EL (cell line): ENCODE measurements around the gene AIDA.
A peak's percentile ranks its signal among the peaks of the same experiment; 100 is the strongest.
"Not testable (repeated sequence)": the region's sequence is repeated elsewhere in the genome, so short reads cannot be mapped to it uniquely, and the experiment has no call there.

Source experiments
- DNase-seq: peaks from one replicate; pipeline ENCODE4 v3.0.0-alpha.2; 2016

The AIDA gene

DNA sequence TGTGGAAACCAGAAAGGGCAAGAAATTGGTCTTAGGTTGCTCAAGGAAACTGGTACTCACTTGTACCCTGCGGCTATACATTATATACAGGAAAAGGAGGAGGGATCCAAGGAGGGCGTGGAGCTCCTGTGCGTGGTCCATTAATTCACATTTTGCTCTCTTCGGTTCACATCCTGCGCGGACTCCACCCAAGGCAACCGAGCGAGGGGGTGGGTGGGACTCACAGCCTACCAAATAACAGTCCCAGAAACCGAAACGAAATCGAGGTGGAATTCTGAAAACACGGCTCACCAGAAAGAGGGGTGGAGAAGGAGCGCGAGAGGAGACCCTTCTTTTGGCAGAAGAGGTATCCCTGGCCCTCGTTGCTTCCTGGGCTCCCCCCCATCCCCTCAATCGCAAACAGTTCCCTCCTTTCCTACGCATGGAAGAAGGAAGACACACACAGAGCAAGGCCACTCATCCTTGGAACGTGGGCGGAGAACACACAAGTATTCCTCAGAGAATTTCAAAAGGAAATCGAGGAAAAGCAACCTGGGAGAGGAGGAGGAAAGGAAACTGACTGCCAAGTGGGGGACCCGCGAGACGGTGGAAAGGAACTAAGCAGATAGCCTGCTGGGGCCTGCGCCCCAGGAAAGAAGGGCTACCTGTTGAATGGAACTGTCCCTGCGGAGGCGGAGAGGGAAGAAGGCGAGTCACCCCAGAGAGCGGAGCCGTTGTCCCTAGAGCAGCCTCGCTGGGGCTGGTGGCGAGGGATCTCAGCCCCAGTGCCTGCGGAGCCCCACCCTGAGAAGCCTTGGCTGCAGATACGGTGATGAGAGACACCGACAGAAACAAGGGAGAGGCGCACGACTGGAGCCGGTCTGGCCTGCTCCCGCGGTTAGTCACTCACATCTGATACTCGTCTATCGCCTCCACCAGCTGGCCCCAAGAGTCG, 705 bp downstream of the AIDA start:
- peak; percentile 86 for DNase-seq

DNA sequence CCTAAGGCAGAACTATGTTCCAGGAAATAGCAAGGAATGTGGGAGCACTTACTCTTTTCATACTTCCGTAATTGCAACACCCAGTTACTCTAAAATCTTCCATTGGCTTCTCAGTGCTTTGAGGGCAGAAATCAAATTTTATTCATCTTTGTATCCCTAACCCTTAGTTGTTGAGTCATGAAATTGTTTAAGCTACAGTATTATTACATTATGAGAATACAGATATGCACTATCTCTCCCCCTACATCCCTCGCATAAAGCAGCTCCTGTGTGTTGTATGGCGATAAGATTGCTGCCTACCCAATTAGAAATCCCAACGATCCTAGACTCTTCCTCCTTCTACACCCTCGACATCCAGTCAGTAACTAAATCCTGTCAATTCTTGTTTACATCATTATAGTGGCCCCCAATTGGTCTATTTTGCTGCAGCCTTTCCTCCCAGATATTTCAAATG, 2.6 kb downstream of the AIDA start:
- DNase-seq, result peak; percentile 8

GRCh38 chr1:222706815-222707214, 5.5 kb downstream of the AIDA start:
- DNase-seq, result no peak

GRCh38 chr1:222704260-222704659, 8.0 kb downstream of the AIDA start:
- no peak for DNase-seq

DNA sequence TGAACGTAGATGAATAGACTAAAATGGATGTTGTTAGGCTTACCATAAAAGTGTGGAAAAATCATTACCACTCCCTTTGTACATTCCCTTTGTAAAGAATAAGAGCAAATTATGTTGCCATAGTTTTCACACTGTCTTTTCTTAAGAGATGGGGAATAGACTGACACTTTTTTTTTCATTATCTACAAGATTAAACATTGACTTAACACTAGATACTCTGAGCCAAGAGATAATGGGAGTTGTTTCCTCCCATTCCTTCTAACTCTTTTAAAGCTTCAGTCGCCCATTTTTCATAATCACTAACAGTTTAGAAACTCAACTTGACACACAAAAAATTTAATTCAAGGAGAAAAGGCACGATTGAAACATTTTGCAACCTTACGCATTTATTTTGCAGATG, 10.1 kb downstream of the AIDA start:
- DNase-seq, result no peak

GRCh38 chr1:222697826-222698225, 14.5 kb downstream of the AIDA start:
- no peak for DNase-seq

DNA sequence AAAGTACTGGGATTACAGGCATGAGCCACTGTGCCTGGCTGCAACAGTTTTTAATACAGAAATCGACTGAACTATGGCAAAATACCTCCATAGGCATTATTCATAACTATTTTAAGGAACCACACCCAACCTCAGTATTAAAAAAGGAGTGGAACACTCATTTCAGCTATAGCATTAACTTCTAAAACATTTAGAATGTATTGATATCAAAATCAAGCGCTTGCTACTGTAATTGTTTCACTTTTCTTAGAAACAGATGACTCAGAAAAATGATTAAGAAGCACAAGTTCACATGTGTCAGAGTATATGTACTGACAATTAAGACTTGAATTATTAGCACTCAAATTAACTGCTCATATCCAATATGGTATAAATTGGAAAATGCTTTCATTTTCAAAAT, 15.1 kb downstream of the AIDA start:
- DNase-seq, result no peak

DNA sequence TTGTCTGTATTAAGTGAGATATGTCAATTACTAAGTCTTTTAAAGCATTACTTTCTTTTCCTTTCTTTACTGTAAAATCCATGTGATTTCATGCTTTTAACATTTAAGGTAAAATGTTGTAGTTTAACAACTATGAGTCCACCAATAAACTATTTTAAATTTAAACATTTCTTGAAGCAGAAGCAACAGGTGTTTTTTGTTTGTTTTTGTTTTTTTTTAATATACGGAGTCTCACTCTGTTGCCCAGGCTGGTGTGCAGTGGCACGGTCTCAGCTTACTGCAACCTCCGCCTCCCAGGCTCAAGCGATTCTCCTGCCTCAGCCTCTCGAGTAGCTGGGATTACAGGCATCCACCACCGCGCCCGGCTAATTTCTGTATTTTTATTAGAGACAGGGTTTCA, 15.6 kb downstream of the AIDA start:
- no peak for DNase-seq

- DNase-seq, result no peak
These were observed 17.4 kb downstream of the AIDA start for GRCh38 chr1:222694927-222695326.

GRCh38 chr1:222691016-222691415, 21.3 kb downstream of the AIDA start:
- DNase-seq, result no peak

GRCh38 chr1:222680080-222680479, 32.2 kb downstream of the AIDA start:
- DNase-seq, result no peak

DNA sequence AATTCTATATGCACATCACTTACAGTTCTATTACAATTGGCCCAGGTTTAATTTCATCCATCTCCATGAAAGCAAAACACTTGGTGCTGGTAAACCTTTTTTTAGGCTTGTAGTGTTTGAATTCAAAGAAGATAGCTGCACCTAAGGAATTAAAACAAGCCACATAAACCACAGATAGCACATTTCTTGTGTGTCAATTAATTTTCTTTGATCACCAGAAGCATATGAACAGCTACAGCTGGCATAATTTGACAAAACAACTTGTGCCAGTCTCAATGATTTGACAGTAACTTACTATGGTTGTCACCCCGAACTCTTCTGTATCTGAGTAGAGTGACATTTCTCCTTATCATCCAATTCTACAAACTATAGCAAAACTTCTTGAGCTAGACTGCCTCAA, 42.2 kb downstream of the AIDA start:
- no peak for DNase-seq

- DNase-seq, result not testable (repeated sequence)
These were observed 43.2 kb downstream of the AIDA start for GRCh38 chr1:222669107-222669506.

- not testable (repeated sequence) for DNase-seq
These were observed 44.1 kb downstream of the AIDA start for GRCh38 chr1:222668184-222668583.

- peak; percentile 51 for DNase-seq
These were observed 46.3 kb downstream of the AIDA start for GRCh38 chr1:222665964-222666363.

DNA sequence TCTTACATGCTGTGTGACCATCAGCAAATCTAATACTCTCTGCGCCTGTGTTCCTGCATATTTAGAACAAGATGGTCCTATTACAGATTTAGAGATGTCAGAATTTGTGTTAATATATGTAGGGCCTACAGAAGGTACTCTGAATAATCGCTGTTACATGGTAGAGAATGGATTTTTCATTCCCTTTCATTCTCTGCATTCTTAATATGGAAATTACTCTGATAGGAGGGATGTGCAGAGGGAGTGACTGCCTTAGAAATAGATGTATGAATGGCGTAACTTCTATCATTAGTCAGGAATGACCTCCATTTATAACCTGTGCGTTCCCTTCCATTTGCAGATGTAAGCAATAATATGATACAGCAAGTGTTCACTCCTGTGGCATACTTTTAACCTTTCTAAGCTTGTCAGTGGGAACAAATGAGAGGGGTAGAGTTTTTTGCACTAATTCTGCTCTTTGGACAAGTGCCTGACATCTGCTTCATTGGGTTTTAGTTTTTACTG, 48.8 kb downstream of the AIDA start:
- no peak for DNase-seq

GRCh38 chr1:222657899-222658298, 54.4 kb downstream of the AIDA start:
- DNase-seq, result no peak

GRCh38 chr1:222656391-222657155, 55.7 kb downstream of the AIDA start:
- no peak for DNase-seq

GRCh38 chr1:222654849-222655248, 57.4 kb downstream of the AIDA start:
- DNase-seq, result peak; percentile 27

DNA sequence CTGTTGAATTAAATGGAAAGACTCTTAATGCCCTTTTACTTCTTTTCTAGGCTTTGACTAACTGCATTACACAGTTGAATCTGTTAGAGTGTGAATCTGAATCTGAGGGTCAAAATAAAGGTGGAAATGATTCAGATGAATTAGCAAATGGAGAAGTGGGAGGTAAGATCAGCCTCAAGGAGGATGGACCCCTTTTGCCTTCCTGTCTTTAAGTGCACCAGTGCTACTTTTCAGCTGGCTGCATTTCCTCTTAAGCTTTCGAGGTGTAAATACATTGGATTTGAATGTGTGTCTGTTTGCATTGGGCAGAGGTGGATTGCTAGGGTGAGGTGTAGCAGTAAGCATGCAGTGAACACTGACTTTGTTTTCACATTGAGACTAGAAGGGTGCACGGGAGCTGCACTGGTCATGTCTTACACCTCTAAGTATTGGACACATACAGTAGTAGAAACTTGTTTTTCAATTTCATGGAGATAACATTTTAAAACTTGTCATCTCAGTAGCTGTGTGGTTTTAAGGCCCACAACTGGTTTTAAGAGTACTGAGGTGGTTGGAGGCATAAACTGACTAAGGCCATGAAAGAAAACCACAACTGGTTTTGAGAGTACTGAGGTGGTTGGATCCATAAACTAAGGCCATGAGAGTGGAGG, 59.0 kb downstream of the AIDA start:
- no peak for DNase-seq

DNA sequence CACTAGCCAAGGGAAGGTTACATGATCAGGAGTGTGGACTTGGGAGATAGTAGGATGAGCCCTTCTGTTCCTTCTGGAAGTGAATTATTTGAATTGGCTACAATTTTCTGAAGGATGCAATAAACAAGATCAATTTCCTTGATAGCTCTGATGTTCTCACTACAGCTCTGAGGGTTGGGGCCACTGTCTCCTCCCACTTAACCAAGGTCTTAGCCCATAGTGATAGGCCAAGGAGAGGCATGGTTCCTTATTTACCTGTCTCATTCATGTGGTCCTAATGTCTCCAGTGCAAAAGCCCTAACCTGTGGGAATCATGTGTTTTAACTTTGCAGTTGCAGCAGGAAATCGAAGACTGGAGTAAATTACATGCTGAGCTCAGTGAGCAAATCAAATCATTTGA, 59.6 kb downstream of the AIDA start:
- no peak for DNase-seq

- DNase-seq, result no peak
These were observed 67.7 kb downstream of the AIDA start for GRCh38 chr1:222644636-222644980.

DNA sequence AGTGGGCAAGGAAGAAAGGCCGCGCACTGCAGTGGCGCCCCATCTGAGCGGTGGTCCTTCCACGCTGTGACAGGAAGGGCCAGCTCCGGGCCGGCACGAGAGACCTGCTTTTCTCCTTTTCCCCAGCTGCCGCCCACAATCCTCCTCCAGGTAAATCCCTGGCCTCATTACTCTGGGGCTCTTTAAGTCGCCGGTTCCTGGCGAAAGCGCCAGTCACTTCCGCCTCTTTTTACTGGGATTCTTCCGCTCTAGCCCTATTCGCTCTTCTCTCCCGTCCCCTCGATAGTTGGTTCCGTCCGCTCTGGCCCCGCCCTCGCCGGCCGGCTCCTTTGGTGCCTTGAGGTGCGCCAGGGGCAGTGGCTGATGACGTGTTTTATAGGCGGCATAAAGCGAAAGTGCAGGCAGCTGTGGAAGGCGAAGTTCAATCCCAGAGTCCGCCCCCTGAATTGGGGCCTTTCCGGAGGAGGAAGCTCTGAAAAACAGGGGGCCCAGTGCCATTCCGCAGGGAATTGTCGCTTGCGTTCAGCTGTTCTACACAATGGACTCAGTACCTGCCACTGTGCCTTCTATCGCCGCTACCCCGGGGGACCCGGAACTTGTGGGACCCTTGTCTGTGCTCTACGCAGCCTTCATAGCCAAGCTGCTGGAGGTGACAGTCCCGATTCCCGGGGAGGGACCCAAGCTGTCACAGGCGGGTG, 68.2 kb downstream of the AIDA start:
- DNase-seq, result peak; percentile 99
